Skeletal muscle satellite cell (primary cell): ENCODE data around the gene SDK2.

ENCODE experiments used
- H3K27me3 ChIP-seq: 2 replicates; pipeline ENCODE4 v1.7.0; 2013; ENCODE audit warnings: low read length; ENCODE audit not compliant: control insufficient read depth, insufficient read depth
- H3K36me3 ChIP-seq: 2 replicates; pipeline ENCODE4 v1.7.0; 2013; ENCODE audit warnings: mild to moderate bottlenecking, control low read depth, low read length; ENCODE audit not compliant: insufficient read depth
- H3K4me1 ChIP-seq: 2 replicates; pipeline ENCODE4 v1.7.0; 2013; ENCODE audit warnings: low read length; ENCODE audit not compliant: control insufficient read depth, insufficient read depth
- H3K4me2 ChIP-seq: 2 replicates; pipeline ENCODE4 v1.7.0; 2013; ENCODE audit warnings: mild to moderate bottlenecking, low read length
- H3K4me3 ChIP-seq: 2 replicates; pipeline ENCODE4 v1.7.0; 2013; ENCODE audit warnings: low read length
- H3K9ac ChIP-seq: 2 replicates; pipeline ENCODE4 v1.7.0; 2013; ENCODE audit warnings: mild to moderate bottlenecking, low read depth, low read length, moderate library complexity
- H3K9me3 ChIP-seq: replicated peaks from 2 replicates; pipeline ENCODE4 v1.7.0; 2013; ENCODE audit warnings: mild to moderate bottlenecking, control low read depth, low read length

Gene SDK2

DNA sequence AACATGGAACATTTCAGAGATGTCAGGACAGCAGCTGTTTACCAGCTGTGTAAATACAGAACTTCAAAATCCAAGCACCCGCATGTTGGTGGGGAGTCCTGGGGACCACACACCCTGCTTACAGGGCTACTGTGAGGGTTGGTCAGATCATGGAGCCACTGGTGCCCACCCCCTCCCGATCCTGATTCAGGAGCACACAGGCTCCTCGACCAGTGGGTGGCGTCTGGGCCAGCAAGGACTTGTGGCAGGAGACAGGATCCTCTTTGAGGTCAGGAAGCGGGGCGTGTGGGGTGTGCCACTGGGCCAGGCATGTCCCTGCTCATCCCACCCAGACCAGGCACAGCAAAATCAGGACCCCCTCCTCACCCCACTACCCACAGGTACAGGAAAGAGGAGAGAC lies 83.6 kb downstream of the SDK2 start:
- no peaks in the 10 kb centered on the region for H3K9me3 ChIP-seq
- H3K4me3 ChIP-seq, result no peak overlapping the region
- no peak overlapping the region for H3K9ac ChIP-seq
- H3K36me3 ChIP-seq, result no peaks in the 10 kb centered on the region
- H3K4me1 ChIP-seq, result no peaks in the 10 kb centered on the region
- H3K27me3 ChIP-seq, result no peaks in the 10 kb centered on the region
- no peak overlapping the region for H3K4me2 ChIP-seq

DNA sequence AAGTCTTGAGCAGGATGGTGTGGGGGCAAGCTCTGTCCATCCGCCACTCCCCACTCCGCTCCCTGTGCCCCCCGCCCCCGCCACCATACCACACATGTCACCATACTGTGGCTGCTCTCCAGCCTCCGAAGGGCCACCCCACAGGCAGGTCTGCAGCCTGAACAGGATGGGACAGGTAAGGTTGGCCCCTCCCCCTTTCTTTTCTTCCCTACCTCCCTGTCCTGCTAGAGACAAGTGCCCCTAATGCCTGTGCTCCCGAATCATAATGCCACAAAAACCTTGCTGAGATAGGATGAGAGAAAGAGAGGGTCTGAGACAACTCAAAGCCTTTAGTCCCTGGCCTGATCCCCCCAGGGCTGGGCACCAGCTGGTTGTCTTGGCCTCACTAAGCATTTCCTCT lies 84.7 kb downstream of the SDK2 start:
- Histone ChIP-seq H3K9ac (no peak overlapping the region), H3K4me3 (no peak overlapping the region), H3K4me1 (no peaks in the 10 kb centered on the region), H3K4me2 (no peak overlapping the region), H3K27me3 (no peaks in the 10 kb centered on the region), H3K36me3 (no peaks in the 10 kb centered on the region), H3K9me3 (no peaks in the 10 kb centered on the region)

DNA sequence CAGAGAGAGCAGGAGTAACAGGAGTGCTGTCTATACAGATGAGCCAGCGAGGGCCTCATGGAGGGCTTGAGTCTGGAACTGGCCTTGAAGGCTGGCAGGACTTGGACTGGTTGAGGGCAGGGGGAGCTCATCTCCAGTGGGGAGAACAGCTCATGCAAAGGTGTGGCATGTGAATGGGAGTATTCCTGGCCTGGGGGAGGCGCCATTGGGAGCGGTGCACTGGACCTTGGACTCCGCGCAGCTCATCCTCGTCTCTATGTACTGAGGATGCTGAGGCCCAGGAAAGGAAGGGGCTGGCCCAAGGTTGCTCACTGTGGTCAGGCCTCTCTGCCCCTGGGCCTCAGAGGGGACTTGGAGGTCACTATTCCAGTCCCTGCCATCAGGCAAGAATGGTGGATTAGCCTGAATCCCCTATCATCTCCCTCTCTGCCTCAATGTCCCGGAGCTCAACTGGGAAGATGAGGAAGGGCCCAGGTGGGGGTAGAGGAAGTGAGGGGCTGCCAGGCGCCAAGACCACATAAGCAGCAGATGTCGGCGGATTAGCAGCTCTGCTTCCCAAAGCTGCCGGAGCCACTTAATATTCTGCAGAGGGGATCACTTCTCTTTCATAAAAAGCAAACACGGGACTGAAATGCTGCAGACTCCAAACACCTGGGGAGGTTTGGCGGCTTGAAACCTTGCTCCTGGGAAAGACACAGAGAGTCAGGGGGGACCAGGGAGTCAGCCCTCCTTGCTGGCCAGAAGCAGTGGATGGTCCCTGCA lies 88.9 kb downstream of the SDK2 start:
- no peak overlapping the region for H3K4me2 ChIP-seq
- H3K4me3 ChIP-seq, result no peak overlapping the region
- H3K9me3 ChIP-seq, result no peaks in the 10 kb centered on the region
- no peaks in the 10 kb centered on the region for H3K4me1 ChIP-seq
- no peaks in the 10 kb centered on the region for H3K27me3 ChIP-seq
- H3K9ac ChIP-seq, result no peak overlapping the region
- H3K36me3 ChIP-seq, result no peaks in the 10 kb centered on the region

DNA sequence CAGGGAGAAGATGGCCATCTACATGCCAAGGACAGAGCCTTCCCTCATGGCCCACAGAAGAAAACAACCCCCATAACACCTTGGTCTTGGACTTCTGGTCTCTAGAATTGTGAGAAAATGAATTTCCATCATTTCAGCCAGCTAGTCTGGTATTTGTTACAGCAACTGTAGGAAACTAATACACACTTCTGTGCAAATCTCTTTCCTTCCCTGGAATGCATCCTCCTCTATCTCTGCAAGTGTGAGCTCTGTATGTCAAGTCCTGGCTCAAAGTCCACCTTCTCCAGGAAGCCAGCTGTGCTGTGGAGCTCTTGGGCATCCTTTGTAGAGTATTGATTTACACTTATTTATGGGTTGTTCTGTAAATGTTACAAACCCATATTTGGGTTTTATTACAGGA lies 89.7 kb downstream of the SDK2 start:
- Histone ChIP-seq H3K36me3 (no peaks in the 10 kb centered on the region), H3K4me3 (no peak overlapping the region), H3K9ac (no peak overlapping the region), H3K27me3 (no peaks in the 10 kb centered on the region), H3K9me3 (no peaks in the 10 kb centered on the region), H3K4me2 (no peak overlapping the region), H3K4me1 (no peaks in the 10 kb centered on the region)

DNA sequence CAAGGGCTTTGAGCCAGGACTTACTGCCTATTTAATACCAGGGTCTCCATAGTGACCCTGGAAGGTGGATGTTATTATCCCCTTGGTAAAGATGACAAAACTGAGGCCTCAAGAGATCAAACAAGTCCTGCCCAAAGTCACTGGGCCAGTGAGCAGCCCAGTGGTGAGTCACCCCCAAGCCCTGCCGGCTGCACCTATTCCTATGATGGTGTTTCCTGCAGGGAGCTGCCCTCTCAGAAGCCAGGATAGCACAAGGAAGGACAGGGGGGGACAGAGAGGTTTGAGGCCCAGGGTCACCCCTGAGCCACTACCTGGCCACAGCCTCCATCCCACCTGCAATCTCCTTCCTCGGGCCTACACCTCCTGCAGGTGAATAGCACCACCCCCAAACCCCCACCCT lies 90.9 kb downstream of the SDK2 start:
- Histone ChIP-seq H3K4me2 (no peak overlapping the region), H3K36me3 (no peaks in the 10 kb centered on the region), H3K27me3 (no peaks in the 10 kb centered on the region), H3K9me3 (no peaks in the 10 kb centered on the region), H3K4me1 (no peaks in the 10 kb centered on the region), H3K4me3 (no peak overlapping the region), H3K9ac (no peak overlapping the region)

DNA sequence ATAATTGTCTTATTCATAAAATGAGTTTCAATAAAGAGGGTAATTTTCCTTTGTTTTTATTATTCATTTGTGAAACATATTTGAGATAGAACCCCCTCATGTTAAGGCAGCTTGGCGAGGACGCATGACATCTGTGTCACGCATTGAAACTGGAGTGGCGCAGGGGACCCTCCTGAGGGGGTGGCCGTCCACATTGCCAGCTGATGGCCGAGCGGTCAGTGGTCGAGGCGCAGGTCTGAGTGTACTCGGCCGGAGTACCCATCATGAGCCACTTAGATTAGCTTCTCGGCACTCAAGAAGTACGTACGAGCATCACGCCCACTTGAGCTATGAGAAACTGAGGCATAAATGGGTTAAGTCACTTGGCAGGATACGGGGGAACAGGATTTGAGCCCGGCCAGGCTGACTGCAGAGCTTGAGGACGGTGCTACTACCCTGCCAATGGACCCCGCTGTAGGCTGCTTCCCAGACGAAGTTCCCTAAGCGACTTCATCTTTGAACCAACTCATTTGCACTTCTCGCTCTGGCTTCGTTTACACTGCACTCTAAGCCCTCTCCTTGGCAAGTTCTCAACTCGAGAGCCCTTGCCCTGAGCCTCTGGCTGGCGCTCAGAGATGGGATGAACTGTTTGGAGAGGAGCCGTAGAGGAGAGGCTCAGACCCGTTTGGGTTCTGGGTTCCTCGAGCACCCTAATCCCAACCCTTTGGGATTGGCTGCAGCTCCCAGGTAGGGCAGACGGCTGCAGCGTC lies 91.8 kb downstream of the SDK2 start:
- no peaks in the 10 kb centered on the region for H3K36me3 ChIP-seq

DNA sequence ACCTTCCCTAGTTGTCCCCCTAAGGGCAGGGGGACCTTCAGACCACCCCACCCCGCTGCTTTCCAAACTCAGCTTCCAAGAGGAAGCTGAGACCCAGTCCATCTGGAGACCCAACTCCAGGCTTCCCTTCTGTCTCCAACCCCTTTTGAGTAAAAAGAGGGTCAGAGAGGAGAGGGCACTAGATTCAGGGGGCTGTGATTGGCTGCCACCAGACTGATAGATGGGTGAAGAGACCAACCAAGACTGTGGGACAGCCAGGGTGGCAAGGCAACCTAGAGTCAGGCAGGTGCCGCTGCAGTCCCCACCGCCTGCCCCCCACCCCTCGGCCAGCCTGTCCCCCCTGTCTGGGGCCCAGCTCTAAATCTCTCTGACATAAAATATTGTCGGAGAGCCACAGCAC lies 92.5 kb downstream of the SDK2 start:
- H3K4me1 ChIP-seq, result no peaks in the 10 kb centered on the region
- no peak overlapping the region for H3K4me2 ChIP-seq
- H3K9me3 ChIP-seq, result no peaks in the 10 kb centered on the region
- no peak overlapping the region for H3K9ac ChIP-seq
- H3K4me3 ChIP-seq, result no peak overlapping the region
- no peaks in the 10 kb centered on the region for H3K36me3 ChIP-seq
- no peaks in the 10 kb centered on the region for H3K27me3 ChIP-seq

More for the DNA sequence above, 91.8 kb downstream of the SDK2 start:
- H3K4me2 ChIP-seq, result no peak overlapping the region
- H3K4me3 ChIP-seq, result no peak overlapping the region
- H3K9me3 ChIP-seq, result no peaks in the 10 kb centered on the region
- no peak overlapping the region for H3K9ac ChIP-seq
- no peaks in the 10 kb centered on the region for H3K4me1 ChIP-seq
- no peaks in the 10 kb centered on the region for H3K27me3 ChIP-seq

DNA sequence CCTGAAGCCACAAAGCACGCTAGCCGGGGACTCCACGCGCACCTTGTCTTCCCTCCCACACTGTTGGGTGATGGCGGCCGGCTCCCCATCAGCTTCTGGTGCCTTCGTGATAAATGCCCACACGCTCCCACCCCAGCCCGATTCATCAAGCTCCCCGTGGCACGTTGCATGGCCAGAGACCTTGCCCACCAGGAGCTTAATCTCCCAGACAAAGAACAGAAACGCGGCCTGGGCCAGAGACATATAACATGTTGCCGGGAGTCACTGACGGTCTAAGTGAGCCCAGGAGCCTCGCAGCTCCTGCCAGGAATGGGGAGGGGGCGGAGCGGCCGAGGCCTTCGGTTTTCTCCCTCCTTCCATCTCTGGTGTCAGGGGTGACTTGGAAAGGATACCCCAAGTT lies 93.1 kb downstream of the SDK2 start:
- Histone ChIP-seq H3K9ac (no peak overlapping the region), H3K4me1 (no peaks in the 10 kb centered on the region), H3K27me3 (no peaks in the 10 kb centered on the region), H3K9me3 (no peaks in the 10 kb centered on the region), H3K4me3 (no peak overlapping the region), H3K4me2 (no peak overlapping the region), H3K36me3 (no peaks in the 10 kb centered on the region)

DNA sequence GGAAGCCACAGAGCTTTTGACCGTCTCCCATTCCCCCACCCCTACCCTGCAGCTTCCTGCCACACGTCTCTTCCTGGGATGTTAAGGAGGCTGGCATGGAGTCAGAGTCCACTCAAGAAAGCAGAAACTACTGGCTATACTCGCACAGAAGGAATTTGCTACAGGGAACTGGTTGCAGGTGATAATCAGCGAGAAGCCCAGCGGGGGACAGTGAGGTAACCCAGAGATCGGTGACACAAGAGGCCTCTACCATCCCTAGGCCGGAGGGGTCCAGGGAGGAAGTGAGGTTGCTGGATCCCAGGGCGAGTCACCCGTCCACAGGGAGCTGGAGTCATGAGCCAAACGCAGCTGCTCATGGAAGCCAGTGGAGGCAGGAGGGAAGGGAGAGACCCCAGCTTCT lies 93.7 kb downstream of the SDK2 start:
- Histone ChIP-seq H3K4me1 (no peaks in the 10 kb centered on the region), H3K4me3 (no peak overlapping the region), H3K9me3 (no peaks in the 10 kb centered on the region), H3K9ac (no peak overlapping the region), H3K27me3 (no peaks in the 10 kb centered on the region), H3K36me3 (no peaks in the 10 kb centered on the region), H3K4me2 (no peak overlapping the region)

DNA sequence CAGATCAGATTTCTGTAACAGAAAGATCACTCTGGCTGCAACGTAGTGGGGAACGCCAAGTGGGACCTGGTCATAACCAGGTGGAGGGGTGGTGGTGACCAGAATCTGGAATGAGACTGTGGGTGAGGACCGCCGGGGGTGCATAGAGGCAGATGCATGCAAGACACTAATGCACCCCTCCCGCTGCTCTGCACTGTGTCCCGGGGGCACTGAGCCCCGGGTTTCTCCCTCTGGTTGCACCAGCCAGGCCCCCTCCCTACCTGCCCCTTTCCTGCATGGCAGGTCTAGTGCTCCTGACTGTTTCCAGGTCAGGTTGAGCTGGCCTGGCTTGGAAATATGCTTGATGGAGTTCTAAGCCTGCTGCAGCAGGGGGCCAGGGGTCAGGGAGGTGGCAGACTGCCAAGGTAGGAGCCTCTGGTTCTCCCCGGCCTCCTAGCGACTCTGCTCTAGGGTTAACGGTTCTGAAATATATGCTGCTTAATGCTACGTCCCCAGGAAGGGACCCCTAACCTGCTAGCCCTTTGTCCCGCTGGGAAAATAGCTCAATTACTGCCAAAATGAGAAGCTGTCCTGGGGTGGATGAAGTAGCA lies 94.3 kb downstream of the SDK2 start:
- H3K36me3 ChIP-seq, result no peaks in the 10 kb centered on the region
- H3K4me2 ChIP-seq, result no peak overlapping the region
- H3K27me3 ChIP-seq, result no peaks in the 10 kb centered on the region
- H3K4me1 ChIP-seq, result no peaks in the 10 kb centered on the region
- no peaks in the 10 kb centered on the region for H3K9me3 ChIP-seq
- H3K9ac ChIP-seq, result no peak overlapping the region
- no peak overlapping the region for H3K4me3 ChIP-seq

DNA sequence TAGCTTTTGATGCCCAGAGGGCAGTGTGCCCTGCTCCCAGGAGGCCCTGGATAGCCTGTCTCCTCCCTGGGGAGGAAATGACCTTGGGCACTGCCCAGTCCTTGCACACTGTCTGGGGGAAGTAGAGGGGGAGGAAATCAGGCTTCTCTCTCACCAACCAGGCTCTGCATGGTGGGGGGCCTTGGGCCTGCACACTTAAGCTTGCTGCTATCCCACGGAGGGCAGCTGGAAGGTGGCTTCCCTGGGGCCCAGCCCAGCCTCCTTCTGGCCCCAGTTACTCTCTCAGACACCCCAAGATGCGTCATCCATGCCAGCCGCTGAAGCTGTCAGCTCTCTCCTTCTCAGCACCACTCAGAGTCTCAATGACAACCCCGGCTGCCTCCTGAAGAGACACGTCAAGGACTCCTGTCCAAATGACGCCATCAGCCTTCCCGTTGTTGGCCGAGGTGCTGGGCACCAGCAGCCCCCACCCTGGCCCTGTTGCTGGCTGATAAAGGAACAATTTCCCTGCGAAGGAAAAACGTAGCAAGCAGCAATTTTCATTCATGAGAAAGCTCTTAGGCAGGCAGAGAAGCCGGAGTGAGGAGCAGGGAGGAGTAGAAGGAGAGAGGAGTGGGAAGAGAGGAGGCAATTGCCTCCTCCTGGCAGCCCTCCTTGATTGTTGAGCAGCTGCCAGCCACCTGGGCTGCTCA lies 95.5 kb downstream of the SDK2 start:
- Histone ChIP-seq H3K36me3 (no peaks in the 10 kb centered on the region), H3K9me3 (no peaks in the 10 kb centered on the region), H3K4me2 (no peak overlapping the region), H3K4me3 (no peak overlapping the region), H3K27me3 (no peaks in the 10 kb centered on the region), H3K9ac (no peak overlapping the region), H3K4me1 (no peaks in the 10 kb centered on the region)
